ENCODE measurements around the gene C1QA. TPM values are rescaled to one million over a fixed set of nuclear protein-coding genes. Genes with fewer than 3 reads are reported as not detected.
A peak's percentile ranks its signal among the peaks of the same experiment; 100 is the strongest.

Gene C1QA
- total RNA-seq, 1 donor from 2014 or later: 935 TPM

GRCh38 chr1:22592919-22593790 is 43.3 kb upstream of the C1QA start:
- TF ChIP-seq, protein P1, sequence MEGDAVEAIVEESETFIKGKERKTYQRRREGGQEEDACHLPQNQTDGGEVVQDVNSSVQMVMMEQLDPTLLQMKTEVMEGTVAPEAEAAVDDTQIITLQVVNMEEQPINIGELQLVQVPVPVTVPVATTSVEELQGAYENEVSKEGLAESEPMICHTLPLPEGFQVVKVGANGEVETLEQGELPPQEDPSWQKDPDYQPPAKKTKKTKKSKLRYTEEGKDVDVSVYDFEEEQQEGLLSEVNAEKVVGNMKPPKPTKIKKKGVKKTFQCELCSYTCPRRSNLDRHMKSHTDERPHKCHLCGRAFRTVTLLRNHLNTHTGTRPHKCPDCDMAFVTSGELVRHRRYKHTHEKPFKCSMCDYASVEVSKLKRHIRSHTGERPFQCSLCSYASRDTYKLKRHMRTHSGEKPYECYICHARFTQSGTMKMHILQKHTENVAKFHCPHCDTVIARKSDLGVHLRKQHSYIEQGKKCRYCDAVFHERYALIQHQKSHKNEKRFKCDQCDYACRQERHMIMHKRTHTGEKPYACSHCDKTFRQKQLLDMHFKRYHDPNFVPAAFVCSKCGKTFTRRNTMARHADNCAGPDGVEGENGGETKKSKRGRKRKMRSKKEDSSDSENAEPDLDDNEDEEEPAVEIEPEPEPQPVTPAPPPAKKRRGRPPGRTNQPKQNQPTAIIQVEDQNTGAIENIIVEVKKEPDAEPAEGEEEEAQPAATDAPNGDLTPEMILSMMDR (IDR thresholded peaks at IDR 0.05): no peak
- DNase-seq: no peak
- Histone ChIP-seq H3K4me1 (no peaks in the 10 kb centered on the region), H3K4me3 (no peak overlapping the region), H3K9me3 (no peaks in the 10 kb centered on the region), H3K36me3 (no peaks in the 10 kb centered on the region), H3K27me3 (ENCODE audit: low read depth) (peaks cover 29% of the 10 kb centered on the region), H3K27ac (no peak overlapping the region)
- intact Hi-C loops (cut with DNase I): no loop called here
- no peak for ATAC-seq

- DNase-seq: no peak
Measured at GRCh38 chr1:22594396-22594795, 42.0 kb upstream of the C1QA start.

GRCh38 chr1:22595108-22595507 is 41.3 kb upstream of the C1QA start:
- intact Hi-C loops (cut with DNase I): no loop called here
- peaks cover 29% of the 10 kb centered on the region for H3K27me3 ChIP-seq (ENCODE audit: low read depth)
- no peak for DNase-seq
- no peaks in the 10 kb centered on the region for H3K4me1 ChIP-seq
- ATAC-seq: no peak
- H3K36me3 ChIP-seq: no peaks in the 10 kb centered on the region
- TF ChIP-seq, protein P1 (IDR thresholded peaks at IDR 0.05): no peak
- no peak overlapping the region for H3K27ac ChIP-seq
- H3K9me3 ChIP-seq: no peaks in the 10 kb centered on the region
- no peak overlapping the region for H3K4me3 ChIP-seq

More at GRCh38 chr1:22594396-22594795, 42.0 kb upstream of the C1QA start:
- TF ChIP-seq, protein P1 (IDR thresholded peaks at IDR 0.05): no peak
- H3K27ac ChIP-seq: no peak overlapping the region
- no peaks in the 10 kb centered on the region for H3K36me3 ChIP-seq
- peaks cover 29% of the 10 kb centered on the region for H3K27me3 ChIP-seq (ENCODE audit: low read depth)
- intact Hi-C loops (cut with DNase I): no loop called here
- no peaks in the 10 kb centered on the region for H3K9me3 ChIP-seq
- no peak for ATAC-seq
- no peaks in the 10 kb centered on the region for H3K4me1 ChIP-seq
- H3K4me3 ChIP-seq: no peak overlapping the region

DNA sequence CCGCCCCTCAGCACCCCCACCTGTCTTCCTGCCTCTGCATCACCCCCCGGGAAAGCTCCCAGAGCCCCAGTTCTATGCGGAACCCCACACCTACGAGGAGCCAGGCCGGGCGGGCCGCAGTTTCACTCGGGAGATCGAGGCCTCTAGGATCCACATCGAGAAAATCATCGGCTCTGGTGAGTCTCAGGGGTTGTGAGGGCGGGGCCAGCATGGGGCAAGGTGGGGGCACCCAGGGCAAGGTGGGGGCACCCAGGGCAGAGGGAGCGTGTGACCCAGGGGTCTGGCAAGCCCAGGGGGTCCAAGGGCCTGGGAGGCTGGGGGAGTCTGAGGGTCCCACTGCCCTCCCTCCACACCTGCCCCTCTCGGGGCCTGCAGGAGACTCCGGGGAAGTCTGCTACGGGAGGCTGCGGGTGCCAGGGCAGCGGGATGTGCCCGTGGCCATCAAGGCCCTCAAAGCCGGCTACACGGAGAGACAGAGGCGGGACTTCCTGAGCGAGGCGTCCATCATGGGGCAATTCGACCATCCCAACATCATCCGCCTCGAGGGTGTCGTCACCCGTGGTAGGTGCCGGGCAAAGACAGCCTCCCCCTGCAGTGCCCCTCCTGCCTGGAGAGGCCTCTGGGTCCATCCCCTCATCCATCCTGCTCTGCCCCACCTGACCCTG is 39.0 kb upstream of the C1QA start:
- no peak overlapping the region for H3K27ac ChIP-seq
- TF ChIP-seq, protein P1 (IDR thresholded peaks at IDR 0.05): no peak
- ATAC-seq: no peak
- intact Hi-C loops (cut with DNase I): no loop called here
- H3K27me3 ChIP-seq (ENCODE audit: low read depth): peaks cover 38% of the 10 kb centered on the region
- DNase-seq: no peak
- H3K4me1 ChIP-seq: no peaks in the 10 kb centered on the region
- H3K4me3 ChIP-seq: no peak overlapping the region
- no peaks in the 10 kb centered on the region for H3K9me3 ChIP-seq
- no peaks in the 10 kb centered on the region for H3K36me3 ChIP-seq

GRCh38 chr1:22597996-22598395 is 38.4 kb upstream of the C1QA start:
- ATAC-seq (no peak), DNase-seq (peak; percentile 20)
- no peaks in the 10 kb centered on the region for H3K4me1 ChIP-seq
- H3K27me3 ChIP-seq (ENCODE audit: low read depth): peaks cover 38% of the 10 kb centered on the region
- H3K27ac ChIP-seq: no peak overlapping the region
- TF ChIP-seq, protein P1 (IDR thresholded peaks at IDR 0.05): no peak
- intact Hi-C loops (cut with DNase I): no loop called here
- H3K9me3 ChIP-seq: no peaks in the 10 kb centered on the region
- no peak overlapping the region for H3K4me3 ChIP-seq
- H3K36me3 ChIP-seq: no peaks in the 10 kb centered on the region
